ENCODE measurements around the gene AKT3. TPM values are rescaled to one million over a fixed set of nuclear protein-coding genes. Genes with fewer than 3 reads are reported as not detected.

AKT3 gene
- polyA plus RNA-seq, 1 donor: 17.3 TPM

- peak; percentile 11 for DNase-seq
These were observed 118.6 kb downstream of the AKT3 start for GRCh38 chr1:243731301-243731891.

GRCh38 chr1:243730487-243731150 is 119.4 kb downstream of the AKT3 start:
- DNase-seq: no peak

- no peak for DNase-seq
These were observed 120.1 kb downstream of the AKT3 start for GRCh38 chr1:243729956-243730355.

DNA sequence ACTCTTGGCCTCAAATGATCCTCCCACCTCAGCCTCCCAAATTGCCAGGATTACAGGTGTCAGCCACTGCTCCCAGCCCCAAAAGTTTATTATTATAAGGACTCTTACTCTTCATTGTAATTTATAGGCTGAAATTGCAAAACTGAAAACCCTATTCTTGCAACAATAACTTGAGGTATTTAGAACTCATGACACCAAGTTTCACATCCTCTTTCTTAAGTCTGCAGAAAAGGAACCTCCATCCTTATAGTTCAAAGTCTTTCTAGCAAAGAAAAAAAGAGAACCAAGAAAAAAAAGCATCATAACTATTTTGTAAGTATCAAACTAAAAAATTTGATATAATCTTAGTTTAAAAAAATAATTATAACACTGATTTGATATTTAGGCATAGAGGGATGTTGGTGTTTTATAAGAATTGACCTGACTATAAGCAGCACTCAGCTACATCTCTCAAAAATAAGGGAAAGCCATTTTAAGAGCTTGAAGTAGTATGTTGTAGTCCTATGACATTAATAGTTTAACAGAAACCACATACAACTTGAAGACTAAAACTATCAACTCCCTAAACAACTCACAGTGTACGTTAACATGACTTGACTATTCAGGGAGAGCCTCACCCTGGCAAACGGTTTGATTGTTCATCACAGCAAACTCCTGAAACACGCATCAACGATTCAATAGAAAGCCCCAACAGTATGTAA is 122.4 kb downstream of the AKT3 start:
- no peak for DNase-seq

GRCh38 chr1:243726806-243727502 is 123.1 kb downstream of the AKT3 start:
- DNase-seq: no peak

- DNase-seq: no peak
These were observed 124.2 kb downstream of the AKT3 start for GRCh38 chr1:243725846-243726245.

- DNase-seq: no peak
These were observed 125.0 kb downstream of the AKT3 start for GRCh38 chr1:243725075-243725474.

DNA sequence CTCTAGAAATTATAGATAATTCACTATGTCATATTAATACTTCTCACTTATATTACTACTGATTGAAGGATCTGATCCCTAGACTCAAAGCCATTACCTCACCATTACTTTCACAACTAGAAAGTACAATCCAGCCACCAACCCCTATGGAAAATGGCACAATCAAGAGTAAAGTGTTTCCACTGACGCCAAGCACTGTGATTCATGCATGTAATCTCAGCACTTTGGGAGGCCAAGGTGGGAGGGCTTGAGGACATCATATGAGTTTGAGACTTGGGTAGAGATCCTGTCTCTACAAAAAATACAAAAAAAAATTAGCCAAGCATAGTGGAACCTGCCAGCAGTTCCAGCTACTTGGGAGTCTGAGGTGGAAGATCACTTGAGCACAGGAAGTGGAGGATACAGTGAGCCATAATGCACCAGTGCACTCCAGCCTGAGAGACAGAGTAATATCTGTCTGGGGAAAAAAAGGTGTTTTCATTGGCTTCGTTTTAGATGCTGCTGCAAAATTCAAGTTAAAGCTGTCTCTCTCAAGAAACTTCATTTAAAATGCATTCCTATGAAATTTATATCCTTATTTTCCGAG is 126.5 kb downstream of the AKT3 start:
- no peak for DNase-seq

DNA sequence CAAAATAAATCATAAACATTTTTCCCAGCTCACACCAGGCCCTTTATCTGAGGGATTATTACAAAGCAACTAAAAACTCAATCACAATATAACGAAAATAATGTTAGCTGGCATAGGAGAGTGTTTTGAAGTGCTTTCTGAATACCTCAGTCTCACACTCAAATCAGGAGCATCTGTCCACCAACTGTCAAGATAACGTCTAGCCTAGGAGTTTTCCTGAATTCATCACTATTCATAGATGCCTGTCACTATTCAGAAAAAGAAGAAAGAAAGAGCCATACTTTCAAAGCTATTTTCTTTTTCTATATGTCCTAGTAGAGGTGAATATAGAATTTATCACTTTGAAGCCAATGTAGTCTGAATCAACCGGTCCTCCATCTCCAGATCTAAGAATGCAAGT is 127.0 kb downstream of the AKT3 start:
- no peak for DNase-seq

DNA sequence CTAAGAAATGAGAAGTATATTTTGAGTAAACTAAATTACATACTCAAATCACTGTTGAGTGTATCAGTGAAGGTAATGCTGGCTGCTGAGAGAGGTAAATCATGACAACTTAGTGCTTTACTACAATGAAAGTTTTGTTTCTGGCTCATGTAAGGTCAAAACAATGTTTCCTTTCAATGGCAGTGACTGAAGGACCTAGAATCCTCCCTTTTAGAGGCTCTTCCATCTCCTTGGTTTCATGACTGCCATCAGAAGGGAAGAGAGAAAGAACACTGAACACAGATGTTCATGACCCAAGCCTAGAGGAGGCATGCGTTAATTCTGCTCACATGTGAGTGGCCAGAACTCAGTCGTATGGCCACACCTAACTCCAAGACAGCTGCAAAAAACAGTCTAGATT is 130.6 kb downstream of the AKT3 start:
- DNase-seq: no peak

DNA sequence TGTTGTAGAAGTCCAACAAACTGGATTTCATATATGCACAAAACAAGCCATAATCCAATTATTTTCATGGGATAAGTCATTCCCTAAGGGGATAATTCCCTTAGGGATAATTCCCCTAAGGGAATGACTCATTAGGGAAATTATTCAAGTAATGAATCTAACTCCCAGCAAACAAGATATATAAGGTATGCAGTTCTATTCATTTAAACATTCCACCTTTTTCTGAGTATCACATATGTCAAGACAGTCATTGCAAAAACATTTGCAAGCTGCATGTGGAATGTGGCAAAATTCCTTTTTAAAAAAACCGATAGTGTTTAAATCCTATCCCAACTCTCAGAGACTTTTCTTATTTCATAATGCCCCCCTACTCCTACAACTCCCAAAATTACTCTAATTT is 131.2 kb downstream of the AKT3 start:
- no peak for DNase-seq

- no peak for DNase-seq
These were observed 132.0 kb downstream of the AKT3 start for GRCh38 chr1:243718022-243718421.

- DNase-seq: no peak
These were observed 133.1 kb downstream of the AKT3 start for GRCh38 chr1:243716906-243717305.

DNA sequence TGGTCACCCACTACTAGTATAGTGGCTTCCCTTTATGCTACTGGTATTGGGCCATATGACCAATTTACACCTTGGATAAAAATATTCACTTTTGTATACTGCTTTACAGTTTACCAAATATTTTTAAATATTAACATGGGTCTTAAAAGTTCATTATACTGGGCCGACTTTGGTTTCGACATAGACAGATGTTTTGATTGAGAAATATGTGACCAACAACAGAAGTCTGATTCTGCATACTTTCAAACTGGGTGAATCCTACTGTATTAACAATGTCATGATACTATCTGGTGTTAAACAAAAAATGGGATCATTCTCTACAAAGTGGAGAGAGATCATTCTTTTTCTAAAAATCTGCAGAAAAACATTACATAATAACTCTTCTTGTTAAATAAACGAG is 134.8 kb downstream of the AKT3 start:
- no peak for DNase-seq

- DNase-seq: peak; percentile 51
These were observed 136.4 kb downstream of the AKT3 start for GRCh38 chr1:243713470-243714186.

- DNase-seq: no peak
These were observed 137.1 kb downstream of the AKT3 start for GRCh38 chr1:243712941-243713340.

GRCh38 chr1:243712242-243712641 is 137.8 kb downstream of the AKT3 start:
- no peak for DNase-seq

GRCh38 chr1:243710467-243710866 is 139.6 kb downstream of the AKT3 start:
- no peak for DNase-seq

DNA sequence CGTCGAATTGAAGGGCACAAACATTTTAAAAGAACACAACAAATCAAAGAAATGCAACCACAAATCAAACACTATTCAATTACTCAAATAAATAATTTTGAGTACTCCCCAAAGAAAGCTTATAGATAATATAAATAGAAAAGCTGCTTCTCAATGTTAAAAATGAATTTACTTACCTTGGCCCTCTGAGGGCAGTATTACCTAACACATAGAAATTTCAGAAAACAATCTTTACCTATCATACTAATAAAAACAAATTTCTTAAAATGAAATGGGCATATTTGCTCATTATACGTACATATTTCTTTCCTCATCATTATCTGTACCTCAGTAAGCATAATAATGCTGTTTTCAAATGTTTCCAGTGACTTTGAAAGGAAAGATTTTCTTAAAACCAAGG is 141.8 kb downstream of the AKT3 start:
- no peak for DNase-seq

GRCh38 chr1:243706563-243706962 is 143.5 kb downstream of the AKT3 start:
- DNase-seq: no peak

GRCh38 chr1:243705585-243705984 is 144.5 kb downstream of the AKT3 start:
- no peak for DNase-seq

- DNase-seq: no peak
These were observed 148.2 kb downstream of the AKT3 start for GRCh38 chr1:243701872-243702271.

Data from hindlimb muscle (tissue), 1 donor.